HG03439 (cell line): ENCODE measurements around the gene GSN.

Source experiments
- ATAC-seq: cut with Tn5 transposase; IDR thresholded peaks from one replicate; pipeline ENCODE4 v1.9.1; 2021; ENCODE audit warnings: mild to moderate bottlenecking, moderate library complexity; ENCODE audit not compliant: unreplicated experiment

Gene GSN

GRCh38 chr9:121301881-121302286 lies 33.9 kb downstream of the GSN start:
- no peak for ATAC-seq

DNA sequence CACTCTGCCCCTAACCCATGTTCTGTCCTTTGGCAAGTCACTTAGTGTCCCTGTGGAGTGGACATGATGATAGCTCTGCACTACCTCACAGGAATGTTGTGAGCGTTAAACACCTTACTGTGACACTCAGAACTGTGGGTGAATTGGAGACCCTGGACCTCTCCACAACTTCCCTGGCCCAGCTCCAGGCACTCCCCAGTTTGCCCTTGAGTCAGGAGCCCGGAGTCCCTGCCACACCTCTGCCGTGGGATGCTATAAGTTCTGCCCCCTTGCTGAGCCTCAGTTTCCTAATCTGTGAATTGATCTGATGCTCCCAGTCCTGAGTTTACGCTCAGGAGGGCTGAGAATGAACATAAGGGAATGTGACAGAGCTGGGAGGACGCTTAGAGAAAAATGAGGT lies 34.4 kb downstream of the GSN start:
- no peak for ATAC-seq

- no peak for ATAC-seq
These were observed 34.8 kb downstream of the GSN start for GRCh38 chr9:121302786-121303185.

- ATAC-seq, result no peak
These were observed 35.8 kb downstream of the GSN start for GRCh38 chr9:121303456-121304451.

GRCh38 chr9:121304707-121305106 lies 36.7 kb downstream of the GSN start:
- no peak for ATAC-seq

GRCh38 chr9:121305269-121305994 lies 37.5 kb downstream of the GSN start:
- ATAC-seq, result no peak

DNA sequence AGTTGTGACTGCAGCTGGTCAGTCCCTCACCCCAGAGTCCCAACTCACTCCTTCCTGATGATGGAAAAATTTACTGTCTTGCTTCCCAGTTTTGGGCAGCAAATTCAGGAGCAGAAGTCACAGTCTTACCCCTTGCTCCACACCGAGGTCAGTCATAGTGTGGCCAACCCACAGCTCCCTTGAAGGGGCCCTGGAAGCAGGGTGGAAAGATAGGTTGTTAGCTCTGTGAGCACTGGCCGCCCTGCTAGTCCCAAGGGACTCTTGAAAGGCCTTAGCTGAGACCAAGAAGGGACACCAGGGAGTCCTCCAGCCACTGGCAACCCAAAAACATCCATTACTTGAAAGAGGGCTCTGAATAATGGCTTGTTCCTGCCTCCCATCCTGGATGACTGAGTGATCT lies 40.0 kb downstream of the GSN start:
- no peak for ATAC-seq

DNA sequence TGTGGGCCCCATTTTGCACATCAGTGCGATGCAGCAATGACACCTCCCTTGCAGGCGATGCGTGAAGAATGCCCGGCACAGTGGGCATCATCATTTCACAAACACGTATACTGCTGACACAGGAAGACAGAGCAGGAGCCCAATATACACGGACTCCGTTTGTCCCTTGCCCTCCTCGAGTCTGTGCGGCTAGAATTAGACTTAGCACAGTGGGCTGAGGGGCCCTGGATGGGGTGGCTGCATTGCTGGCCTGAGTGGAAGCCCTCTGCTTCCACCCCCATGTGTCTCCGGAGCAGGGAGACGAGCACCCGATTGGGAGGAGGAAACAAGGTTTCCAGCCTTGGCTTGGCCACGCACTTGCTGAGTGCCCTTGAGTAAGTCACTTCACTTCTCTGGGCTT lies 40.8 kb downstream of the GSN start:
- ATAC-seq, result no peak

DNA sequence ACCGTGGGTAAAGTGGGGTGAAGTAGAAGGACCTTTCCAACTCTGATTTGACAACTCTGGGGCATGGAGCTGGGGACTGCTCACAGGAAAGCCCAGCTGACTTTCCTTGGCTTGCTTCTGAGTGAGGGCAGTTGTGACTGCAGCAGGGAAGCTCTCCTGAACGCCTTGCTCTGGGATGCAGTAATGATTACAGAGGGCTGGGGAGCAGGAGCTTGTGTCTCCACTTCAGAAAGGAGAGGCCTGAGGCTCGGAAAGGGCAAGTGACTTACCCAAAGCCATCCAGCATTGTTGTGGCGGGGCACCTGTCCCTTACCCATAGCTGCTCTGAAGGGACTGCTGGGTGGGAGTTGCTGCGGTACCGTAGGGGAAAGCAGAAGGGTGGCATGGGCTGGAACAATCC lies 41.2 kb downstream of the GSN start:
- no peak for ATAC-seq

GRCh38 chr9:121309833-121310425 lies 42.0 kb downstream of the GSN start:
- ATAC-seq, result no peak

GRCh38 chr9:121310571-121310970 lies 42.6 kb downstream of the GSN start:
- no peak for ATAC-seq

- ATAC-seq, result no peak
These were observed 44.2 kb downstream of the GSN start for GRCh38 chr9:121312169-121312568.

- no peak for ATAC-seq
These were observed 45.6 kb downstream of the GSN start for GRCh38 chr9:121313458-121314152.

- no peak for ATAC-seq
These were observed 48.4 kb downstream of the GSN start for GRCh38 chr9:121316378-121316777.

- ATAC-seq, result no peak
These were observed 49.0 kb downstream of the GSN start for GRCh38 chr9:121316852-121317373.

GRCh38 chr9:121317737-121318630 lies 50.0 kb downstream of the GSN start:
- no peak for ATAC-seq

- no peak for ATAC-seq
These were observed 50.8 kb downstream of the GSN start for GRCh38 chr9:121318631-121319382.

- no peak for ATAC-seq
These were observed 51.4 kb downstream of the GSN start for GRCh38 chr9:121319383-121319780.

DNA sequence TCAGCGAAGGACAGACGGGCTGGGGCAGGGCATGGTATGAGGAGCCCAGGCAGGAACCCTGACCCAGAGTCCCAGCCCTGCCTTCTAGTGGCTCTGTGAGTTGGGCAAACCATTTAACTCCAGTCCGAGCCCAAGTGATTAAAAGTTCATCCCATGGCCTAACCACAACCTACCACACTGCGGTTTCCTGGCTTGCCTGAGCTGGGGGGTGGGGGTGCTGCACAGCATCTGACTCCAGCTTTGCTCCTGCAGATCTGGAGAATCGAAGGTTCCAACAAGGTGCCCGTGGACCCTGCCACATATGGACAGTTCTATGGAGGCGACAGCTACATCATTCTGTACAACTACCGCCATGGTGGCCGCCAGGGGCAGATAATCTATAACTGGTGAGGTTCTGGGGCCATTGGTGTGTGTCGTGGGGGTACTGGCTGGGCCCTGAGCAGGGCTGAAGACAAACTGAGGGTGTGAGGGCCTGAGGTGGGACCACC lies 53.1 kb downstream of the GSN start:
- no peak for ATAC-seq
